IPS DF 6.9 (cell line): ENCODE measurements around the gene SCGB3A1.

Experiments used
- DNase-seq: peaks from one replicate; pipeline ENCODE4 v3.0.0-alpha.2; 2013; ENCODE audit warnings: low read depth, low spot score
- H3K27ac ChIP-seq: one replicate; pipeline ENCODE4 v1.5.1; 2013; ENCODE audit warnings: low read length, control low read depth
- H3K27me3 ChIP-seq: 2 replicates; pipeline ENCODE4 v1.6.1; 2013; ENCODE audit warnings: mild to moderate bottlenecking, low read length; ENCODE audit not compliant: control insufficient read depth, insufficient read depth
- H3K36me3 ChIP-seq: 2 replicates; pipeline ENCODE4 v1.6.1; 2013; ENCODE audit warnings: low read length; ENCODE audit not compliant: control insufficient read depth, insufficient read depth
- H3K4me1 ChIP-seq: 2 replicates; pipeline ENCODE4 v1.6.1; 2013; ENCODE audit warnings: low read length; ENCODE audit not compliant: control insufficient read depth, insufficient read depth
- H3K4me3 ChIP-seq: 2 replicates; pipeline ENCODE4 v1.5.1; 2013; ENCODE audit warnings: mild to moderate bottlenecking, low read length
- H3K9me3 ChIP-seq: 2 replicates; pipeline ENCODE4 v1.6.1; 2013; ENCODE audit warnings: low read length, inconsistent platforms; ENCODE audit not compliant: control insufficient read depth, insufficient read depth
- WGBS: extraction: QIAGEN DNeasy Blood & Tissue Kit; methylation state at CpG from one replicate; pipeline ENCODE4 v1.1.7; 2013; ENCODE audit warnings: mixed read lengths, missing lambda C conversion rate; ENCODE audit not compliant: insufficient read length, insufficient coverage; 5-methylcytosine and 5-hydroxymethylcytosine counted together

Gene SCGB3A1

GRCh38 chr5:180598316-180598701 lies 7.0 kb upstream of the SCGB3A1 start:
- H3K27ac ChIP-seq, result no peak overlapping the region
- H3K4me1 ChIP-seq, result no peaks in the 10 kb centered on the region
- no peaks in the 10 kb centered on the region for H3K9me3 ChIP-seq
- no peaks in the 10 kb centered on the region for H3K36me3 ChIP-seq
- no peaks in the 10 kb centered on the region for H3K27me3 ChIP-seq
- DNase-seq, result no peak
- WGBS, result no CpG with 5 or more reads among the region's 9 CpGs
- no peak overlapping the region for H3K4me3 ChIP-seq

GRCh38 chr5:180596668-180597231 lies 5.5 kb upstream of the SCGB3A1 start:
- Histone ChIP-seq H3K36me3 (no peaks in the 10 kb centered on the region), H3K27ac (no peak overlapping the region), H3K9me3 (no peaks in the 10 kb centered on the region), H3K4me3 (no peak overlapping the region), H3K4me1 (no peaks in the 10 kb centered on the region), H3K27me3 (peaks cover 6% of the 10 kb centered on the region)
- DNase-seq, result no peak
- no CpG with 5 or more reads among the region's 24 CpGs for WGBS

GRCh38 chr5:180596115-180596667 lies 4.9 kb upstream of the SCGB3A1 start:
- no CpG with 5 or more reads among the region's 12 CpGs for WGBS
- peaks cover 9% of the 10 kb centered on the region for H3K27me3 ChIP-seq
- H3K4me3 ChIP-seq, result no peak overlapping the region
- no peak overlapping the region for H3K27ac ChIP-seq
- no peaks in the 10 kb centered on the region for H3K36me3 ChIP-seq
- no peak for DNase-seq
- no peaks in the 10 kb centered on the region for H3K4me1 ChIP-seq
- H3K9me3 ChIP-seq, result no peaks in the 10 kb centered on the region

GRCh38 chr5:180595381-180596114 lies 4.2 kb upstream of the SCGB3A1 start:
- H3K4me1 ChIP-seq, result no peaks in the 10 kb centered on the region
- H3K27ac ChIP-seq, result no peak overlapping the region
- DNase-seq, result no peak

GRCh38 chr5:180595046-180595379 lies 3.7 kb upstream of the SCGB3A1 start:
- no peak for DNase-seq
- no peak overlapping the region for H3K4me3 ChIP-seq
- no peaks in the 10 kb centered on the region for H3K4me1 ChIP-seq
- no peaks in the 10 kb centered on the region for H3K36me3 ChIP-seq
- no peak overlapping the region for H3K27ac ChIP-seq
- no peaks in the 10 kb centered on the region for H3K9me3 ChIP-seq
- H3K27me3 ChIP-seq, result peaks cover 20% of the 10 kb centered on the region
- WGBS, result 100% methylated on average over 1 of the region's 2 CpGs

More at GRCh38 chr5:180595381-180596114, 4.2 kb upstream of the SCGB3A1 start:
- Histone ChIP-seq H3K9me3 (no peaks in the 10 kb centered on the region), H3K36me3 (no peaks in the 10 kb centered on the region), H3K27me3 (peaks cover 15% of the 10 kb centered on the region), H3K4me3 (no peak overlapping the region)
- no CpG with 5 or more reads among the region's 25 CpGs for WGBS

GRCh38 chr5:180594311-180595045 lies 3.2 kb upstream of the SCGB3A1 start:
- no peaks in the 10 kb centered on the region for H3K9me3 ChIP-seq
- H3K27me3 ChIP-seq, result peaks cover 25% of the 10 kb centered on the region
- no peak for DNase-seq
- H3K4me3 ChIP-seq, result no peak overlapping the region
- 100% methylated on average over 3 of the region's 17 CpGs for WGBS
- no peaks in the 10 kb centered on the region for H3K36me3 ChIP-seq
- no peaks in the 10 kb centered on the region for H3K4me1 ChIP-seq
- H3K27ac ChIP-seq, result no peak overlapping the region

- Histone ChIP-seq H3K9me3 (no peaks in the 10 kb centered on the region), H3K36me3 (no peaks in the 10 kb centered on the region), H3K27me3 (peaks cover 27% of the 10 kb centered on the region), H3K4me3 (no peak overlapping the region), H3K4me1 (no peaks in the 10 kb centered on the region), H3K27ac (no peak overlapping the region)
- DNase-seq, result no peak
- WGBS, result no CpG with 5 or more reads among the region's 19 CpGs
These were observed 2.3 kb upstream of the SCGB3A1 start for GRCh38 chr5:180593446-180594206.

- no CpG with 5 or more reads among the region's 10 CpGs for WGBS
- Histone ChIP-seq H3K9me3 (no peaks in the 10 kb centered on the region), H3K27me3 (peaks cover 27% of the 10 kb centered on the region), H3K36me3 (no peaks in the 10 kb centered on the region), H3K4me1 (no peaks in the 10 kb centered on the region), H3K27ac (no peak overlapping the region), H3K4me3 (no peak overlapping the region)
- DNase-seq, result no peak
These were observed 877 bp upstream of the SCGB3A1 start for GRCh38 chr5:180592176-180592575.

- Histone ChIP-seq H3K4me3 (peak overlapping the region; percentile 24; the same call in 1 of the 2 replicates), H3K27ac (no peak overlapping the region), H3K4me1 (no peaks in the 10 kb centered on the region), H3K36me3 (no peaks in the 10 kb centered on the region), H3K27me3 (peaks cover 27% of the 10 kb centered on the region), H3K9me3 (no peaks in the 10 kb centered on the region)
- no CpG with 5 or more reads among the region's 63 CpGs for WGBS
- DNase-seq, result no peak
These were observed 572 bp downstream of the SCGB3A1 start for GRCh38 chr5:180590543-180591310.
